Fibroblast of pulmonary artery (primary cell): ENCODE measurements around the gene NXNL2.

Experiments
- DNase-seq: peaks from one replicate; pipeline ENCODE4 v3.0.0-alpha.2; 2010; ENCODE audit warnings: low read depth
- H3K4me3 ChIP-seq: replicated peaks from 2 replicates; pipeline ENCODE4 v1.5.1; 2011; ENCODE audit warnings: low read depth, mild to moderate bottlenecking, control low read depth, low read length, moderate library complexity
- CTCF ChIP-seq: IDR thresholded peaks from 2 replicates; pipeline ENCODE4 v1.5.1; 2011; ENCODE audit warnings: mild to moderate bottlenecking, control low read depth, low read length, inconsistent platforms; ENCODE audit errors: missing control alignments

Gene NXNL2

GRCh38 chr9:88553350-88553749 is 18.4 kb downstream of the NXNL2 start:
- TF ChIP-seq CTCF: no peak
- H3K4me3 ChIP-seq: no peak overlapping the region
- DNase-seq: no peak

GRCh38 chr9:88555268-88555980 is 20.4 kb downstream of the NXNL2 start:
- no peak overlapping the region for H3K4me3 ChIP-seq
- no peak for DNase-seq
- no peak for TF ChIP-seq CTCF

GRCh38 chr9:88559661-88560060 is 24.7 kb downstream of the NXNL2 start:
- peak; percentile 13 for TF ChIP-seq CTCF
- DNase-seq: no peak
- no peak overlapping the region for H3K4me3 ChIP-seq

- H3K4me3 ChIP-seq: no peak overlapping the region
- TF ChIP-seq CTCF: no peak
- no peak for DNase-seq
Measured at GRCh38 chr9:88567870-88568269, 32.9 kb downstream of the NXNL2 start.

GRCh38 chr9:88571419-88571818 is 36.4 kb downstream of the NXNL2 start:
- no peak for TF ChIP-seq CTCF
- H3K4me3 ChIP-seq: no peak overlapping the region
- no peak for DNase-seq

- H3K4me3 ChIP-seq: no peak overlapping the region
- TF ChIP-seq CTCF: no peak
- no peak for DNase-seq
Measured at GRCh38 chr9:88572684-88573083, 37.7 kb downstream of the NXNL2 start.

GRCh38 chr9:88574953-88575352 is 40.0 kb downstream of the NXNL2 start:
- TF ChIP-seq CTCF: no peak
- no peak overlapping the region for H3K4me3 ChIP-seq
- peak; percentile 42 for DNase-seq
